Measurements from ENCODE around the gene KIF7. TPM values are rescaled to one million over a fixed set of nuclear protein-coding genes. Genes with fewer than 3 reads are reported as not detected.
"Not testable (repeated sequence)": the region's sequence is repeated elsewhere in the genome, so short reads cannot be mapped to it uniquely, and the experiment has no call there.

The KIF7 gene
- 10 to 100 TPM in 2 of 8 experiments, 1 to 10 TPM in 6; 3.5 to 13.4 (median 6.6) TPM for total RNA-seq

DNA sequence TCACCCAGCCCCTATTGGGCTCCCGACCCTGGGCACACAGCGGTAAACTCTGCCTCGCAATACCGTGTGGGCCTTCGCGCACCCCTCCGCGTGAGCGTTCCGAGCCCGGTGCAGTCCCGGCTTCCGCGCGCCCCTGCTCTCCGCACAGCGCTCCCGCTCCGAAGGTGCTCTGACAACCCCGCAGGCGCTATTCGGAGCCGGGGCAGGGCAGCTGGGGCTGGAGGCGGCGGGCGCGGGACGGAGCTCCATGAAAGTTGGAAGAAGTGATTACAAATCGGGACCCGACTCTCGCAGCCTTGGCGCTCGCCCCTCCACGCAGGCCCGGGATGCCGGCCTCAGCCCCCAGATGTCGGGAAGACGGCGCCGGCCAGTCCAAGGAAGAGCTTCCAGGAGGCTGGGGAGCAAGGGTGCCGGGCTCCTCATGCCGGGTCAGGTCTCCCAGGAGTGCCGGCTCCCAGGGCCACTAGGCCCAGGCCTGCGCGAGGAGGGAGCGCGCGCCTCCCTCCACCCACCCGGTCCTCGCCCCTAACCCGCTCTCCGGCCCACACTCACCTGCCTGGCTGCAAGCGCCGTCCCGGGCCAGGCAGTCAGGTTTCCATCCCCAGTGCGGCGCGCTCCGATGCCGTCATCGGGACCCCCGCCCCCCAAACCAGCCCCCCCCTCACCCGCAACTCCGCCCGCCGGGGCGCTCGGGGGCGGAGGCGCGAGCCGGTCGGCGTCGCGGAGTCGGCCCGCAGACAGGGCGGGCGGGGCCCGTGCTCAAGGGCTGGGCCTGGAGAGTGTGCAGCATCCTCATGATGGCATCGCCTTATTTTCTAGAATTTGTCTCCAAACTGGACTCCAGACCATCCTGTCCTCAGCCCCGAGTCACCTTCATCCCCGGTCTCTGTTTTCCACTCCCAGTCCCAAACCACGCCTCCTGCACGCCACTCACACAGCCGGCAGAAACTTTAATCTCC is at the start of gene KIF7:
Gene KIF7 (minus strand): TSS at position 621 of the 959 bp plus-strand sequence. CDS start 2,537 bp downstream, outside the sequence.
- in situ Hi-C loops (cut with MboI; ENCODE audit: low pct_unique_long_range_greater_than_20kb in 2 of 9, low sequenced_read_pairs in 9 of 9, unreplicated experiment in 9 of 9), result no loop called here
- peak; percentile 71 to 93 (median 90) for ATAC-seq (replicated peaks in 6 of 8)
- H3K4me1 ChIP-seq (replicated peaks in 1 of 2), result peaks cover 6 to 7% of the 10 kb centered on the region in 2 donors
- peak within 1 kb of the TSS; percentile 53 to 86 (median 61) for H3K4me3 ChIP-seq
- 0 to 33% (median 20%) methylated on average over 1 to 6 of the region's 87 CpGs; no CpG with 5 or more reads in 2 of the 10 experiments for WGBS, 10 experiments
- no peak within 1 kb of the TSS for H3K27ac ChIP-seq

DNA sequence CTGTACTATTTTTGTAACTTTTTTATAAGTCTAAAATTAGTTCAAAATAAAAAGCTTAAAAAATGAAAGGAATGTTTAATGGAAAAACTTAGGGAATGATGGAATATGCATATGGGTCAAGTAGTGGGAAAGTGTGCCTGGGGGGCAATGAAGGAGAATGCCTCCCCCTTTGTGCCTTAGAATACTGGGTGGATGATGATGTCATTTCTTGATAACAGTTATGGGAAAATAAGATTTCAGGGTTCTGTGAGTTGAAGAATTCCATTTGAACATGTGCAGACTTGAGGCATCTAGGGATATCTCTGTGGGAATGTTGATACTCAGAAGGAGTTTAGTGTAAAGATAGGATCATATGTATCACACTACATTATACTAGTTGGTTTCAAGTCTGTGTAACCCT is 49.1 kb upstream of the KIF7 start:
- in situ Hi-C loops (cut with MboI; ENCODE audit: low pct_unique_long_range_greater_than_20kb in 2 of 9, low sequenced_read_pairs in 9 of 9, unreplicated experiment in 9 of 9), result no loop called here
- Histone ChIP-seq H3K4me3 (no peak overlapping the region), H3K4me1 (replicated peaks in 1 of 2) (no peaks in the 10 kb centered on the region), H3K27ac (no peak overlapping the region)
- peak in 1 of 8 experiments; percentile 43 for ATAC-seq (replicated peaks in 6 of 8)

- in situ Hi-C loops (cut with MboI; ENCODE audit: low pct_unique_long_range_greater_than_20kb in 2 of 9, low sequenced_read_pairs in 9 of 9, unreplicated experiment in 9 of 9), result no loop called here
- H3K4me3 ChIP-seq, result no peak overlapping the region
- WGBS, 10 experiments, result 40 to 71% (median 56%) methylated on average over 1 of the region's 1 CpG; no CpG with 5 or more reads in 5 of the 10 experiments
- no peak overlapping the region for H3K27ac ChIP-seq
- no peak for ATAC-seq (replicated peaks in 6 of 8)
- peaks cover 0 to 4% of the 10 kb centered on the region in 2 donors for H3K4me1 ChIP-seq (replicated peaks in 1 of 2)
Observed at GRCh38 chr15:89695198-89695597, 39.9 kb upstream of the KIF7 start.

GRCh38 chr15:89693696-89694095 is 38.4 kb upstream of the KIF7 start:
- WGBS, 10 experiments, result 63 to 100% (median 87%) methylated on average over 1 of the region's 1 CpG; no CpG with 5 or more reads in 4 of the 10 experiments

GRCh38 chr15:89693091-89693490 is 37.8 kb upstream of the KIF7 start:
- WGBS, 10 experiments, result 17 to 67% (median 50%) methylated on average over 1 to 2 of the region's 2 CpGs; no CpG with 5 or more reads in 1 of the 10 experiments
- no peak overlapping the region for H3K4me3 ChIP-seq
- no peak for ATAC-seq (replicated peaks in 6 of 8)
- peaks cover 0 to 4% of the 10 kb centered on the region in 2 donors for H3K4me1 ChIP-seq (replicated peaks in 1 of 2)
- in situ Hi-C loops (cut with MboI; ENCODE audit: low pct_unique_long_range_greater_than_20kb in 2 of 9, low sequenced_read_pairs in 9 of 9, unreplicated experiment in 9 of 9), result no loop called here
- H3K27ac ChIP-seq, result no peak overlapping the region

More at GRCh38 chr15:89693696-89694095, 38.4 kb upstream of the KIF7 start:
- H3K27ac ChIP-seq, result no peak overlapping the region
- peaks cover 0 to 4% of the 10 kb centered on the region in 2 donors for H3K4me1 ChIP-seq (replicated peaks in 1 of 2)
- in situ Hi-C loops (cut with MboI; ENCODE audit: low pct_unique_long_range_greater_than_20kb in 2 of 9, low sequenced_read_pairs in 9 of 9, unreplicated experiment in 9 of 9), result no loop called here
- no peak for ATAC-seq (replicated peaks in 6 of 8)
- no peak overlapping the region for H3K4me3 ChIP-seq

DNA sequence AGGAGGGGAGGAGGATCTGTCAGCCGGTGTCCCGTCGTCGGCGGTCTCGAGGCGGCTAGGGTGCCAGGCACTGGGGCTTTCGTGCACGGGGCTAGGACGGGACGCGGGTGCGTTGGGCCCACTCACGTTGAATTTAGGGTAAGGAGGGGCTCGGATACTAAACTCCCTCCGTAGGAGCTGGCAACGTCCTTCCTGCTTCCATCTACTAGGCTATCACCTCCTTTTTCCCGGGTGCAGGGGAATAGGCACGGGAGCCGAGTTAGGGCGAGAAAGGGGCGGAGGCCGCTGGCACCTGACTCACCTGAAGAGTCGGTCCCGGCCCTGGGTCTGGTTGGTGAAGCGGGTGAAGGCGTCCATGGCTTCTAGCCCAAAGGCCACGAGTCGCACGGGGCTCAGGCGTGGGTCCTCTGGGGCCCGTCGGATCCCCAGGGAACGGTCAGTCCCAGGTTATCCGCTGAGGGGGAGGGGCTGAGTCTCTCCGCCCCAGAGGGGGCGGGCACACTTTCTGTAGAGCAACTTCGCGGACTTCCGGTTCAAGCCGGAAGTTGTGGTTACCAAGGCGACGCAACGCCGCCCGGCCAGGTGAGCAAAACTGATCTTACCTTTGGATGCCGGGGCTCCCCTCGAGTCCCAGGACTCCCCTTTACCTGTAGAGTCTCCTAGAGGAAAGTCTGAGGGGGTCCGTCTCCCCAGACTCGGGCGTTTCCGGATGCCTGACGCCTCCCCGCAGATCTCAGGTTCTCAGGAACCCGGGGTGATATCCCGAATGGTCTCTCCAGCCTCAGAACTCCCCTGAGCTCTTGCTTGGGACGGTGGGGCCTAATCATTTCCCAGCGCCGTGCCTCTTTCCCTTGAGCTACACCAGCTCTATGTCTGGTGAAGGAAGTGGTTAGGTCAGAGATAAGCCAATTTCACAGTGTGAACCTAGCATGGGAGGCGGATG is 35.3 kb upstream of the KIF7 start, which contains the start of the genes PEX11A and WDR93:
Gene PEX11A (minus strand): TSS at position 479 of the 943 bp plus-strand sequence. CDS start 122 bp downstream, at position 357.
Gene WDR93 (plus strand): TSS at position 536 of the 943 bp plus-strand sequence. CDS start 10,936 bp downstream, outside the sequence.
- peak within 1 kb of the TSS; percentile 43 to 58 (median 54) for H3K4me3 ChIP-seq
- H3K4me1 ChIP-seq (replicated peaks in 1 of 2), result peaks cover 0 to 4% of the 10 kb centered on the region in 2 donors
- in situ Hi-C loops (cut with MboI; ENCODE audit: low pct_unique_long_range_greater_than_20kb in 2 of 9, low sequenced_read_pairs in 9 of 9, unreplicated experiment in 9 of 9), result no loop called here
- no peak within 1 kb of the TSS for H3K27ac ChIP-seq
- ATAC-seq (replicated peaks in 6 of 8), result peak; percentile 89 to 99 (median 98)
- 5 to 100% (median 27%) methylated on average over 1 to 24 of the region's 60 CpGs; no CpG with 5 or more reads in 2 of the 10 experiments for WGBS, 10 experiments

DNA sequence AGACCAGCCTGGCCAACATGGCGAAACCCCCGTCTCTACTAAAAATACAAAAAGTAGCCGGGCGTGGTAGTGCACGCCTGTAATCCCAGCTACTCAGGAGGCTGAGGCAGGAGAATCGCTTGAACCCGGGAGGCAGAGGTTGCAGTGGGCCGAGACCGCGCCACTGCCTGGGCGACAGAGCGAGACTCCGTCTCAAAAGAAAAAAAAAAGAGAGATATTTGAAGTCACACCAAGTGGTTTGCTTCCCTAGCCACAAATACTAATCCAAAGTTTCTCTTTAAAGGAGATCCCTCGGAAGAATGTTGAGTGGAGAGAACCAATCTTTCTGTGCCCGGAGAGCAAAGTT is 34.6 kb upstream of the KIF7 start:
- ATAC-seq (replicated peaks in 6 of 8); H3K27ac ChIP-seq; in situ Hi-C loops (cut with MboI; ENCODE audit: low pct_unique_long_range_greater_than_20kb in 2 of 9, low sequenced_read_pairs in 9 of 9, unreplicated experiment in 9 of 9); H3K4me1 ChIP-seq (replicated peaks in 1 of 2): not testable (repeated sequence)
- WGBS, 10 experiments, result 37 to 90% (median 49%) methylated on average over 2 to 4 of the region's 15 CpGs; no CpG with 5 or more reads in 7 of the 10 experiments
- peak overlapping the region; percentile 43 to 58 (median 54) for H3K4me3 ChIP-seq

GRCh38 chr15:89686522-89686921 is 31.3 kb upstream of the KIF7 start:
- H3K4me1 ChIP-seq (replicated peaks in 1 of 2), result peaks cover 0 to 4% of the 10 kb centered on the region in 2 donors
- no peak overlapping the region for H3K27ac ChIP-seq
- ATAC-seq (replicated peaks in 6 of 8), result no peak
- in situ Hi-C loops (cut with MboI; ENCODE audit: low pct_unique_long_range_greater_than_20kb in 2 of 9, low sequenced_read_pairs in 9 of 9, unreplicated experiment in 9 of 9), result no loop called here
- no peak overlapping the region for H3K4me3 ChIP-seq

DNA sequence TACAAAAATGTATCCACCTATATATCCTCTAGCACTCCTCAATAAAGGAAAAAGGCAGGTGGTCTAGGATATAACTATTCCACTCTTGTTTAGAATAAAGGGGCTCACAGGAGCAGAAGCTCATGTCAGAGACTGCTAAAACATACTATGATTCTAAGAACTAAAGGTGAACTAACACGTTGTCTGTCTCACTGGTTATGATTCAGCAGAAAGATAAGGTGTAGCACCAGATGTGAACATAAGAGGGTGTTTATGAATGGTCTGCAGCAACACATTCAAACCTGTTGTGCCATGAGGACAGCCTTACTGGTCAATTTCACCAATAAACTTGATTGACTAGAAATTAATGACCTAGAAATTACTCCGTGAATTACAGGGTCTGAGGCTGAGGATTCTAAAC is 30.7 kb upstream of the KIF7 start:
- WGBS, 10 experiments, result 13 to 100% (median 57%) methylated on average over 1 to 2 of the region's 2 CpGs; no CpG with 5 or more reads in 3 of the 10 experiments
- Histone ChIP-seq H3K27ac (no peak overlapping the region), H3K4me3 (no peak overlapping the region), H3K4me1 (replicated peaks in 1 of 2) (peaks cover 0 to 4% of the 10 kb centered on the region in 2 donors)
- in situ Hi-C loops (cut with MboI; ENCODE audit: low pct_unique_long_range_greater_than_20kb in 2 of 9, low sequenced_read_pairs in 9 of 9, unreplicated experiment in 9 of 9), result no loop called here
- no peak for ATAC-seq (replicated peaks in 6 of 8)

- no peak for ATAC-seq (replicated peaks in 6 of 8)
- in situ Hi-C loops (cut with MboI; ENCODE audit: low pct_unique_long_range_greater_than_20kb in 2 of 9, low sequenced_read_pairs in 9 of 9, unreplicated experiment in 9 of 9), result no loop called here
- Histone ChIP-seq H3K27ac (no peak overlapping the region), H3K4me1 (replicated peaks in 1 of 2) (peaks cover 0 to 2% of the 10 kb centered on the region in 2 donors), H3K4me3 (no peak overlapping the region)
- WGBS, 10 experiments, result 20 to 100% (median 78%) methylated on average over 1 to 2 of the region's 2 CpGs; no CpG with 5 or more reads in 4 of the 10 experiments
Observed at GRCh38 chr15:89681146-89681545, 25.9 kb upstream of the KIF7 start.

DNA sequence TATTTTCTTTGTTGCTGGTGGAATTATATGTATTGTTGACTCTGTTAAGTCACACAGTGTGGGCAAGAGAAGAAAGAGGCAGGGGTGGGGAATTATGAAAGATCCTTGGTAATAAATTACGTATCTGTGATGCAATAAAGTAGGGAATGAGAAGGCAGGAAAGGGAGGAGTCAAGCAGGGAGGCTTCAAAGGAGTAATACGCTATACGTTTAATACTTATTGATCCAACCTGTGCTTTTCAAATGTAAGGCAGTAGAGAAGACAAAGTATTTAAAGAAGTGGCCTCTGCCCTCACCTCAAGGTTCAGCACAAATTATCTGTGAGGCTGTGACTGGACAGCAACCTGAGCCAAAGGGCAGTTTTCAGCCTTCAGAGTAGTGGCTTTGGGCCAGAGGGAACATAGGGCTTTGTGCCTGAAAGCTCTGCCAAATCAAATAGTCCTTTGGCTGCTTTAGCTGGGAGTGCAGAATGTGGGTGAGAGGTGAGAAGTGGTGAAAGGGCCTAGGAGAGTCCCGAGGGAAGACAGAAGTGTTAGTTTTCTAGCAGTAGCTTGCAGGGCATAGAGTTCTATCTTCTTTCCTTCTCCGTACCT is 25.1 kb upstream of the KIF7 start:
- in situ Hi-C loops (cut with MboI; ENCODE audit: low pct_unique_long_range_greater_than_20kb in 2 of 9, low sequenced_read_pairs in 9 of 9, unreplicated experiment in 9 of 9), result no loop called here
- 42 to 100% (median 74%) methylated on average over 1 to 5 of the region's 5 CpGs for WGBS, 10 experiments
- Histone ChIP-seq H3K4me1 (replicated peaks in 1 of 2) (peaks cover 0 to 2% of the 10 kb centered on the region in 2 donors), H3K27ac (no peak overlapping the region), H3K4me3 (no peak overlapping the region)
- ATAC-seq (replicated peaks in 6 of 8), result peak in 2 of 8 experiments; percentile 38 to 81

- no peak within 1 kb of the TSS for H3K27ac ChIP-seq
- WGBS, 10 experiments, result 80 to 100% (median 85%) methylated on average over 1 to 2 of the region's 2 CpGs; no CpG with 5 or more reads in 6 of the 10 experiments
- no peak for ATAC-seq (replicated peaks in 6 of 8)
Observed at GRCh38 chr15:89679212-89679611, 23.9 kb upstream of the KIF7 start, which contains the start of gene PLIN1. Gene PLIN1 (minus strand): TSS chr15:89679367. CDS start chr15:89677489, 1,878 bp downstream.

More at GRCh38 chr15:89679212-89679611, 23.9 kb upstream of the KIF7 start, which contains the start of gene PLIN1:
- Histone ChIP-seq H3K4me3 (no peak within 1 kb of the TSS), H3K4me1 (replicated peaks in 1 of 2) (peaks cover 0 to 2% of the 10 kb centered on the region in 2 donors)
- in situ Hi-C loops (cut with MboI; ENCODE audit: low pct_unique_long_range_greater_than_20kb in 2 of 9, low sequenced_read_pairs in 9 of 9, unreplicated experiment in 9 of 9), result no loop called here

Measured in motor neuron (in vitro differentiated cells).